DND-41 (cell line): ENCODE results near the gene CRYL1.
A peak's percentile ranks its signal among the peaks of the same experiment; 100 is the strongest.

Experiments used
- ATAC-seq: fragments of 200-7000 bp; cut with Tn5 transposase; 3 replicates; pipeline ENCODE4 v1.9.1; 2021; ENCODE audit warnings: low read depth; ENCODE audit not compliant: insufficient read depth
- DNase-seq: peaks from one replicate; pipeline ENCODE4 v3.0.0-alpha.2; 2020
- H2AFZ ChIP-seq: 2 replicates; pipeline ENCODE4 v1.6.0; 2012; ENCODE audit warnings: low read depth, low read length
- H3K27ac ChIP-seq: 2 replicates; pipeline ENCODE4 v1.5.1; 2012; ENCODE audit warnings: low read length, inconsistent platforms
- H3K27me3 ChIP-seq: fragments of 200-600 bp; sonication (generic); 2 replicates; pipeline ENCODE4 v1.6.0; 2012; ENCODE audit warnings: low read length, mild to moderate bottlenecking, inconsistent platforms; ENCODE audit not compliant: insufficient read depth, poor library complexity
- H3K36me3 ChIP-seq: 2 replicates; pipeline ENCODE4 v1.5.1; 2012; ENCODE audit warnings: low read length, inconsistent platforms; ENCODE audit not compliant: insufficient read depth
- H3K4me1 ChIP-seq: 2 replicates; pipeline ENCODE4 v1.5.1; 2012; ENCODE audit warnings: mild to moderate bottlenecking, low read length; ENCODE audit not compliant: insufficient read depth
- H3K4me2 ChIP-seq: 2 replicates; pipeline ENCODE4 v1.6.0; 2012; ENCODE audit warnings: mild to moderate bottlenecking, moderate library complexity, low read length, inconsistent platforms; ENCODE audit not compliant: insufficient read depth
- H3K4me3 ChIP-seq, 2 experiments: fragments of 200-600 bp in 1 of 2; shearing (Covaris generic) in 1 of 2; 2 replicates each; pipeline ENCODE4 v1.5.1; 2012 to 2016; ENCODE audit warnings: inconsistent platforms in 2 of 2, low read length in 2 of 2, mild to moderate bottlenecking in 2 of 2, low read depth in 1 of 2, moderate library complexity in 1 of 2
- H3K79me2 ChIP-seq: 2 replicates; pipeline ENCODE4 v1.6.0; 2012; ENCODE audit warnings: low read length, inconsistent platforms; ENCODE audit not compliant: insufficient read depth
- H3K9ac ChIP-seq: 2 replicates; pipeline ENCODE4 v1.6.0; 2012; ENCODE audit warnings: low read depth, mild to moderate bottlenecking, inconsistent platforms, low read length, moderate library complexity
- H3K9me3 ChIP-seq: 2 replicates; pipeline ENCODE4 v1.5.1; 2012; ENCODE audit warnings: low read length, moderate library complexity, mild to moderate bottlenecking, inconsistent platforms; ENCODE audit not compliant: insufficient read depth, severe bottlenecking
- H4K20me1 ChIP-seq: 2 replicates; pipeline ENCODE4 v1.6.0; 2012; ENCODE audit warnings: low read length; ENCODE audit not compliant: insufficient read depth
- EZH2 ChIP-seq: IDR thresholded peaks from 3 replicates; pipeline ENCODE4 v1.6.1; 2012; ENCODE audit warnings: borderline replicate concordance, low read depth, mild to moderate bottlenecking, moderate library complexity, low read length, inconsistent platforms; ENCODE audit not compliant: severe bottlenecking
- TF ChIP-seq, protein P1 (sequence below): IDR thresholded peaks from 2 replicates; pipeline ENCODE4 v1.5.1; 2012; ENCODE audit warnings: borderline replicate concordance, low read length, moderate library complexity, mild to moderate bottlenecking; ENCODE audit not compliant: poor library complexity, severe bottlenecking; ENCODE audit errors: extremely low read depth

CRYL1 gene

DNA sequence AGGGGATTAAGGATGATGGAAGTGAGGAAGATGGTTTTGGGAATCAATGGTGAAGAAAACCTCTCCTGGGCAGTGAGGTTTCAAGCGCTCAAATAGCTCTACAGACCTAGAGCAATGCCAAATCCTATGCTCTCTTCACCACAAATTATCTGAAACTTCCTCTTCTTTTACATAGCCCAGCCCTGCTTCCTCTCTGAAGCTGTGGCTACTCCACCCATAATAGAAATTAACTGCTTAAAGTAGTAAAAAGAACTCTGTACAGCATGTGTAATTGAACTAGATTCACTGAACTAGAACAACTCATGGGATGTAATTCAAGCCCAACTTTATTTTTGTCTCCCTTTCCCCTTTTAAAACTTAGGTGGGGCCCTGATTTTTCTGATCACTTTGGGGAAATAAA lies 20.9 kb upstream of the CRYL1 start:
- no peak overlapping the region for H3K4me3 ChIP-seq
- H3K27me3 ChIP-seq = no peaks in the 10 kb centered on the region
- H3K27ac ChIP-seq = no peak overlapping the region
- H3K9me3 ChIP-seq = no peaks in the 10 kb centered on the region
- no peak overlapping the region for H3K4me2 ChIP-seq
- H4K20me1 ChIP-seq = no peaks in the 10 kb centered on the region
- no peaks in the 10 kb centered on the region for H3K79me2 ChIP-seq
- no peak for TF ChIP-seq EZH2
- TF ChIP-seq, protein P1, sequence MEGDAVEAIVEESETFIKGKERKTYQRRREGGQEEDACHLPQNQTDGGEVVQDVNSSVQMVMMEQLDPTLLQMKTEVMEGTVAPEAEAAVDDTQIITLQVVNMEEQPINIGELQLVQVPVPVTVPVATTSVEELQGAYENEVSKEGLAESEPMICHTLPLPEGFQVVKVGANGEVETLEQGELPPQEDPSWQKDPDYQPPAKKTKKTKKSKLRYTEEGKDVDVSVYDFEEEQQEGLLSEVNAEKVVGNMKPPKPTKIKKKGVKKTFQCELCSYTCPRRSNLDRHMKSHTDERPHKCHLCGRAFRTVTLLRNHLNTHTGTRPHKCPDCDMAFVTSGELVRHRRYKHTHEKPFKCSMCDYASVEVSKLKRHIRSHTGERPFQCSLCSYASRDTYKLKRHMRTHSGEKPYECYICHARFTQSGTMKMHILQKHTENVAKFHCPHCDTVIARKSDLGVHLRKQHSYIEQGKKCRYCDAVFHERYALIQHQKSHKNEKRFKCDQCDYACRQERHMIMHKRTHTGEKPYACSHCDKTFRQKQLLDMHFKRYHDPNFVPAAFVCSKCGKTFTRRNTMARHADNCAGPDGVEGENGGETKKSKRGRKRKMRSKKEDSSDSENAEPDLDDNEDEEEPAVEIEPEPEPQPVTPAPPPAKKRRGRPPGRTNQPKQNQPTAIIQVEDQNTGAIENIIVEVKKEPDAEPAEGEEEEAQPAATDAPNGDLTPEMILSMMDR = no peak
- H2AFZ ChIP-seq = no peak overlapping the region
- DNase-seq = no peak
- no peaks in the 10 kb centered on the region for H3K4me1 ChIP-seq
- no peak for ATAC-seq
- H3K9ac ChIP-seq = no peak overlapping the region
- no peaks in the 10 kb centered on the region for H3K36me3 ChIP-seq

GRCh38 chr13:20544201-20544923 lies 18.7 kb upstream of the CRYL1 start:
- Histone ChIP-seq H3K4me3 (no peak overlapping the region), H3K27me3 (no peaks in the 10 kb centered on the region), H3K4me2 (no peak overlapping the region), H3K9ac (no peak overlapping the region), H3K4me1 (no peaks in the 10 kb centered on the region), H3K36me3 (no peaks in the 10 kb centered on the region), H3K27ac (no peak overlapping the region), H3K79me2 (no peaks in the 10 kb centered on the region), H2AFZ (no peak overlapping the region), H4K20me1 (no peaks in the 10 kb centered on the region), H3K9me3 (no peaks in the 10 kb centered on the region)
- no peak for TF ChIP-seq EZH2
- TF ChIP-seq, protein P1 = no peak
- DNase-seq (no peak), ATAC-seq (0 out of 3 replicates have a peak, but pooled peaks have one; percentile 9)

GRCh38 chr13:20536992-20537391 lies 11.3 kb upstream of the CRYL1 start:
- H3K4me2 ChIP-seq = no peak overlapping the region
- H3K9me3 ChIP-seq = peaks cover 3% of the 10 kb centered on the region
- DNase-seq (no peak), ATAC-seq (no peak)
- H3K79me2 ChIP-seq = no peaks in the 10 kb centered on the region
- TF ChIP-seq EZH2 = no peak
- TF ChIP-seq, protein P1 = no peak
- no peaks in the 10 kb centered on the region for H3K36me3 ChIP-seq
- no peaks in the 10 kb centered on the region for H3K4me1 ChIP-seq
- H3K27me3 ChIP-seq = no peaks in the 10 kb centered on the region
- no peak overlapping the region for H3K27ac ChIP-seq
- no peaks in the 10 kb centered on the region for H4K20me1 ChIP-seq
- H3K9ac ChIP-seq = no peak overlapping the region
- no peak overlapping the region for H2AFZ ChIP-seq
- H3K4me3 ChIP-seq = no peak overlapping the region
